ENCODE data around the gene SND1. TPM values are rescaled to one million over a fixed set of nuclear protein-coding genes. Genes with fewer than 3 reads are reported as not detected.
A peak's percentile ranks its signal among the peaks of the same experiment; 100 is the strongest.

SND1 gene
- total and polyA plus RNA-seq, 5 donors from 2014 or later = 84.4 to 121 (median 86.9) TPM

GRCh38 chr7:127940381-127941160, 288.6 kb downstream of the SND1 start:
- no peak for DNase-seq
- H3K4me3 Mint-ChIP-seq = no peak overlapping the region

GRCh38 chr7:127941476-127942210, 289.6 kb downstream of the SND1 start:
- Histone ChIP-seq H3K4me1 (ENCODE audit: control insufficient read depth, insufficient read depth, low read length, poor library complexity, severe bottlenecking) (no peaks in the 10 kb centered on the region), H3K27me3 (ENCODE audit: control insufficient read depth, insufficient read depth, low read length) (no peaks in the 10 kb centered on the region), H3K4me3 (ENCODE audit: low read depth, low read length) (no peak overlapping the region), H3K36me3 (ENCODE audit: control insufficient read depth, insufficient read depth, low read length) (peaks cover 6% of the 10 kb centered on the region), H3K27ac (ENCODE audit: insufficient read depth, low read length, poor library complexity, severe bottlenecking) (no peak overlapping the region), H3K9me3 (ENCODE audit: control insufficient read depth in 2 of 2, low read length in 2 of 2) (no peaks in the 10 kb centered on the region)
- Mint-ChIP-seq H3K4me1 (peaks cover 0 to 4% (median 3%) of the 10 kb centered on the region in 4 donors), H3K27me3 (no peaks in the 10 kb centered on the region), H3K9me3 (no peaks in the 10 kb centered on the region), H3K27ac (peak overlapping the region in 1 of 3 donors; percentile 32), H3K4me3 (no peak overlapping the region), H3K36me3 (peaks cover 24% of the 10 kb centered on the region)
- DNase-seq = no peak
- no peak for ATAC-seq (ENCODE audit: low read depth in 2 of 2)

More at GRCh38 chr7:127940381-127941160, 288.6 kb downstream of the SND1 start:
- Histone ChIP-seq H3K9me3 (ENCODE audit: control insufficient read depth in 2 of 2, low read length in 2 of 2) (no peaks in the 10 kb centered on the region), H3K27me3 (ENCODE audit: control insufficient read depth, insufficient read depth, low read length) (no peaks in the 10 kb centered on the region), H3K36me3 (ENCODE audit: control insufficient read depth, insufficient read depth, low read length) (peaks cover 6% of the 10 kb centered on the region), H3K4me1 (ENCODE audit: control insufficient read depth, insufficient read depth, low read length, poor library complexity, severe bottlenecking) (no peaks in the 10 kb centered on the region), H3K27ac (ENCODE audit: insufficient read depth, low read length, poor library complexity, severe bottlenecking) (no peak overlapping the region), H3K4me3 (ENCODE audit: low read depth, low read length) (no peak overlapping the region)
- no peaks in the 10 kb centered on the region for H3K9me3 Mint-ChIP-seq
- peak overlapping the region in 1 of 3 donors; percentile 32 for H3K27ac Mint-ChIP-seq
- H3K27me3 Mint-ChIP-seq = no peaks in the 10 kb centered on the region
- ATAC-seq (ENCODE audit: low read depth in 2 of 2) = no peak
- H3K36me3 Mint-ChIP-seq = peaks cover 24% of the 10 kb centered on the region
- no peaks in the 10 kb centered on the region for H3K4me1 Mint-ChIP-seq

- H3K36me3 Mint-ChIP-seq = peaks cover 19% of the 10 kb centered on the region
- H3K4me3 ChIP-seq (ENCODE audit: low read depth, low read length) = no peak overlapping the region
- H3K9me3 Mint-ChIP-seq = no peaks in the 10 kb centered on the region
- no peak for ATAC-seq (ENCODE audit: low read depth in 2 of 2)
- no peak for DNase-seq
- no peaks in the 10 kb centered on the region for H3K4me1 ChIP-seq (ENCODE audit: control insufficient read depth, insufficient read depth, low read length, poor library complexity, severe bottlenecking)
- H3K36me3 ChIP-seq (ENCODE audit: control insufficient read depth, insufficient read depth, low read length) = peaks cover 6% of the 10 kb centered on the region
- no peaks in the 10 kb centered on the region for H3K9me3 ChIP-seq (ENCODE audit: control insufficient read depth in 2 of 2, low read length in 2 of 2)
- no peaks in the 10 kb centered on the region for H3K27me3 Mint-ChIP-seq
- H3K27me3 ChIP-seq (ENCODE audit: control insufficient read depth, insufficient read depth, low read length) = no peaks in the 10 kb centered on the region
- no peak overlapping the region for H3K27ac Mint-ChIP-seq
- no peak overlapping the region for H3K4me3 Mint-ChIP-seq
- no peak overlapping the region for H3K27ac ChIP-seq (ENCODE audit: insufficient read depth, low read length, poor library complexity, severe bottlenecking)
- H3K4me1 Mint-ChIP-seq = peaks cover 0 to 6% (median 4%) of the 10 kb centered on the region in 4 donors
These were observed 291.8 kb downstream of the SND1 start for GRCh38 chr7:127943541-127944521.

GRCh38 chr7:127946111-127946510, 294.1 kb downstream of the SND1 start:
- ATAC-seq (ENCODE audit: low read depth in 2 of 2) (no peak), DNase-seq (no peak)
- no peaks in the 10 kb centered on the region for H3K27me3 Mint-ChIP-seq
- peaks cover under 1 to 6% (median 4%) of the 10 kb centered on the region in 4 donors for H3K4me1 Mint-ChIP-seq
- H3K27ac ChIP-seq (ENCODE audit: insufficient read depth, low read length, poor library complexity, severe bottlenecking) = no peak overlapping the region
- H3K36me3 Mint-ChIP-seq = peaks cover 19% of the 10 kb centered on the region
- no peaks in the 10 kb centered on the region for H3K4me1 ChIP-seq (ENCODE audit: control insufficient read depth, insufficient read depth, low read length, poor library complexity, severe bottlenecking)
- H3K27ac Mint-ChIP-seq = no peak overlapping the region
- no peaks in the 10 kb centered on the region for H3K27me3 ChIP-seq (ENCODE audit: control insufficient read depth, insufficient read depth, low read length)
- no peak overlapping the region for H3K4me3 Mint-ChIP-seq
- H3K9me3 Mint-ChIP-seq = no peaks in the 10 kb centered on the region
- no peak overlapping the region for H3K4me3 ChIP-seq (ENCODE audit: low read depth, low read length)
- H3K9me3 ChIP-seq (ENCODE audit: control insufficient read depth in 2 of 2, low read length in 2 of 2) = no peaks in the 10 kb centered on the region
- H3K36me3 ChIP-seq (ENCODE audit: control insufficient read depth, insufficient read depth, low read length) = peaks cover 4% of the 10 kb centered on the region

- DNase-seq = no peak
- Mint-ChIP-seq H3K27me3 (no peaks in the 10 kb centered on the region), H3K9me3 (no peaks in the 10 kb centered on the region), H3K36me3 (peaks cover 19% of the 10 kb centered on the region), H3K4me1 (peaks cover 3 to 6% (median 4%) of the 10 kb centered on the region in 4 donors), H3K27ac (no peak overlapping the region), H3K4me3 (no peak overlapping the region)
- no peak overlapping the region for H3K27ac ChIP-seq (ENCODE audit: insufficient read depth, low read length, poor library complexity, severe bottlenecking)
- peaks cover 4% of the 10 kb centered on the region for H3K36me3 ChIP-seq (ENCODE audit: control insufficient read depth, insufficient read depth, low read length)
- no peak for ATAC-seq (ENCODE audit: low read depth in 2 of 2)
- no peaks in the 10 kb centered on the region for H3K9me3 ChIP-seq (ENCODE audit: control insufficient read depth in 2 of 2, low read length in 2 of 2)
- no peak overlapping the region for H3K4me3 ChIP-seq (ENCODE audit: low read depth, low read length)
- no peaks in the 10 kb centered on the region for H3K4me1 ChIP-seq (ENCODE audit: control insufficient read depth, insufficient read depth, low read length, poor library complexity, severe bottlenecking)
- no peaks in the 10 kb centered on the region for H3K27me3 ChIP-seq (ENCODE audit: control insufficient read depth, insufficient read depth, low read length)
These were observed 294.9 kb downstream of the SND1 start for GRCh38 chr7:127946847-127947246.

- Histone ChIP-seq H3K27ac (ENCODE audit: insufficient read depth, low read length, poor library complexity, severe bottlenecking) (no peak overlapping the region), H3K4me3 (ENCODE audit: low read depth, low read length) (no peak overlapping the region), H3K4me1 (ENCODE audit: control insufficient read depth, insufficient read depth, low read length, poor library complexity, severe bottlenecking) (no peaks in the 10 kb centered on the region), H3K36me3 (ENCODE audit: control insufficient read depth, insufficient read depth, low read length) (peaks cover 2% of the 10 kb centered on the region), H3K27me3 (ENCODE audit: control insufficient read depth, insufficient read depth, low read length) (no peaks in the 10 kb centered on the region), H3K9me3 (ENCODE audit: control insufficient read depth in 2 of 2, low read length in 2 of 2) (no peaks in the 10 kb centered on the region)
- ATAC-seq (ENCODE audit: low read depth in 2 of 2) (no peak), DNase-seq (no peak)
- H3K9me3 Mint-ChIP-seq = no peaks in the 10 kb centered on the region
- H3K36me3 Mint-ChIP-seq = peaks cover 17% of the 10 kb centered on the region
- H3K27me3 Mint-ChIP-seq = no peaks in the 10 kb centered on the region
- no peak overlapping the region for H3K4me3 Mint-ChIP-seq
- peaks cover 3 to 6% (median 5%) of the 10 kb centered on the region in 4 donors for H3K4me1 Mint-ChIP-seq
- peak overlapping the region in 1 of 3 donors; percentile 42 for H3K27ac Mint-ChIP-seq
These were observed 296.3 kb downstream of the SND1 start for GRCh38 chr7:127948312-127948711.

GRCh38 chr7:127948930-127949329, 296.9 kb downstream of the SND1 start:
- Mint-ChIP-seq H3K27me3 (no peaks in the 10 kb centered on the region), H3K27ac (peak overlapping the region in 1 of 3 donors; percentile 42), H3K4me3 (no peak overlapping the region), H3K4me1 (peaks cover 3 to 7% (median 5%) of the 10 kb centered on the region in 4 donors), H3K36me3 (peaks cover 15% of the 10 kb centered on the region), H3K9me3 (no peaks in the 10 kb centered on the region)
- Histone ChIP-seq H3K27me3 (ENCODE audit: control insufficient read depth, insufficient read depth, low read length) (no peaks in the 10 kb centered on the region), H3K36me3 (ENCODE audit: control insufficient read depth, insufficient read depth, low read length) (no peaks in the 10 kb centered on the region), H3K9me3 (ENCODE audit: control insufficient read depth in 2 of 2, low read length in 2 of 2) (no peaks in the 10 kb centered on the region), H3K27ac (ENCODE audit: insufficient read depth, low read length, poor library complexity, severe bottlenecking) (no peak overlapping the region), H3K4me1 (ENCODE audit: control insufficient read depth, insufficient read depth, low read length, poor library complexity, severe bottlenecking) (no peaks in the 10 kb centered on the region), H3K4me3 (ENCODE audit: low read depth, low read length) (no peak overlapping the region)
- ATAC-seq (ENCODE audit: low read depth in 2 of 2) = no peak
- DNase-seq = no peak
